ENCODE data around the gene ZNF644. TPM values are rescaled to one million over a fixed set of nuclear protein-coding genes. Genes with fewer than 3 reads are reported as not detected.

The ZNF644 gene
- total RNA-seq, 2 donors from 2014 or later = 67.2 to 75.1 TPM

GRCh38 chr1:91026320-91026719 lies 4.5 kb upstream of the ZNF644 start:
- intact Hi-C loops (cut with DNase I) = no loop called here
- no peak for DNase-seq (ENCODE audit: low spot score)

- DNase-seq (ENCODE audit: low spot score) = no peak
Observed at GRCh38 chr1:91024481-91025119, 2.8 kb upstream of the ZNF644 start.

GRCh38 chr1:91022518-91022929 lies 689 bp upstream of the ZNF644 start:
- no peak for DNase-seq (ENCODE audit: low spot score)
- intact Hi-C loops (cut with DNase I) = no loop called here

More at GRCh38 chr1:91024481-91025119, 2.8 kb upstream of the ZNF644 start:
- intact Hi-C loops (cut with DNase I) = no loop called here

GRCh38 chr1:91020967-91021685 lies 709 bp downstream of the ZNF644 start:
- peak; percentile 90 for DNase-seq (ENCODE audit: low spot score)
- intact Hi-C loops (cut with DNase I) = no loop called here

GRCh38 chr1:91020486-91020885 lies 1.3 kb downstream of the ZNF644 start:
- intact Hi-C loops (cut with DNase I) = no loop called here
- no peak for DNase-seq (ENCODE audit: low spot score)

GRCh38 chr1:91018006-91018405 lies 3.8 kb downstream of the ZNF644 start:
- DNase-seq (ENCODE audit: low spot score) = no peak
- intact Hi-C loops (cut with DNase I) = no loop called here

- no peak for DNase-seq (ENCODE audit: low spot score)
- intact Hi-C loops (cut with DNase I) = no loop called here
Observed at GRCh38 chr1:91015794-91016550, 5.9 kb downstream of the ZNF644 start.

- DNase-seq (ENCODE audit: low spot score) = no peak
- intact Hi-C loops (cut with DNase I) = no loop called here
Observed at GRCh38 chr1:91015358-91015780, 6.5 kb downstream of the ZNF644 start.

GRCh38 chr1:91014475-91014874 lies 7.4 kb downstream of the ZNF644 start:
- no peak for DNase-seq (ENCODE audit: low spot score)
- intact Hi-C loops (cut with DNase I) = no loop called here

- intact Hi-C loops (cut with DNase I) = no loop called here
Observed at GRCh38 chr1:91013302-91013701, 8.5 kb downstream of the ZNF644 start.

GRCh38 chr1:91012196-91012595 lies 9.6 kb downstream of the ZNF644 start:
- intact Hi-C loops (cut with DNase I) = no loop called here

More at GRCh38 chr1:91013302-91013701, 8.5 kb downstream of the ZNF644 start:
- DNase-seq (ENCODE audit: low spot score) = no peak

GRCh38 chr1:91011726-91012125 lies 10.1 kb downstream of the ZNF644 start:
- no peak for DNase-seq (ENCODE audit: low spot score)
- intact Hi-C loops (cut with DNase I) = no loop called here

More at GRCh38 chr1:91012196-91012595, 9.6 kb downstream of the ZNF644 start:
- no peak for DNase-seq (ENCODE audit: low spot score)

- DNase-seq (ENCODE audit: low spot score) = no peak
- intact Hi-C loops (cut with DNase I) = no loop called here
Observed at GRCh38 chr1:91007827-91008226, 14.0 kb downstream of the ZNF644 start.

GRCh38 chr1:91007092-91007491 lies 14.7 kb downstream of the ZNF644 start:
- DNase-seq (ENCODE audit: low spot score) = no peak
- intact Hi-C loops (cut with DNase I) = no loop called here

- DNase-seq (ENCODE audit: low spot score) = peak; percentile 76
- intact Hi-C loops (cut with DNase I) = no loop called here
Observed at GRCh38 chr1:91006113-91006908, 15.5 kb downstream of the ZNF644 start.

- no peak for DNase-seq (ENCODE audit: low spot score)
- intact Hi-C loops (cut with DNase I) = no loop called here
Observed at GRCh38 chr1:91005285-91005684, 16.6 kb downstream of the ZNF644 start.

GRCh38 chr1:91004145-91004544 lies 17.7 kb downstream of the ZNF644 start:
- DNase-seq (ENCODE audit: low spot score) = no peak
- intact Hi-C loops (cut with DNase I) = no loop called here

- no peak for DNase-seq (ENCODE audit: low spot score)
- intact Hi-C loops (cut with DNase I) = loop anchor here in 1 of 2 donors (10.0 kb wide), 1 partner anchor 1362 kb away; the partner anchor contains the start of gene LRRC8C
Observed at GRCh38 chr1:90996742-90997413, 25.0 kb downstream of the ZNF644 start.

All from posterior vena cava (tissue), 2 donors.